ENCODE measurements around the gene MYO7A.

GRCh38 chr11:77198440-77198849, 70.4 kb downstream of the MYO7A start:
- no peak for TF ChIP-seq POLR2A (IDR thresholded peaks at IDR 0.05; ENCODE audit: low read length)
- no peak for TF ChIP-seq GATA1 (IDR thresholded peaks at IDR 0.05; ENCODE audit: low read depth, low read length)

All from erythroblast (primary cell).